Body of pancreas (tissue), 4 donors: ENCODE data around the gene SLC6A9.

Experiments used
- CTCF ChIP-seq, 7 experiments: fragments of 450-650 bp in 4 of 7; fragments of 200-600 bp in 3 of 7; sonication (generic) in 3 of 7; IDR thresholded peaks; one replicate each; pipeline ENCODE4 v1.5.1; 2016 to 2019; ENCODE audit warnings: antibody characterized with exemption in 7 of 7
- POLR2A ChIP-seq, 3 donors: fragments of 450-650 bp; IDR thresholded peaks; one replicate each; pipeline ENCODE4 v1.6.1; 2016; ENCODE audit warnings: antibody characterized with exemption in 3 of 3, mild to moderate bottlenecking in 2 of 3

GRCh38 chr1:44012941-44013609 is 18.2 kb downstream of the SLC6A9 start:
- TF ChIP-seq CTCF (IDR thresholded peaks at IDR 0.05) (no peak), POLR2A (IDR thresholded peaks at IDR 0.05) (no peak)
